A549 (cell line): ENCODE measurements around the gene ADO. TPM values are rescaled to one million over a fixed set of nuclear protein-coding genes. Genes with fewer than 3 reads are reported as not detected.

Experiments used
- ATAC-seq, 2 experiments: fragments of 200-7000 bp in 1 of 2; fragments of >200 bp in 1 of 2; cut with Nextera tagmentation in 1 of 2; cut with Tn5 transposase in 1 of 2; 3 replicates each; pipeline versions ENCODE4 v1.8.0 to v1.9.1; 2018 to 2020; ENCODE audit warnings: mild to moderate bottlenecking in 1 of 2, moderate library complexity in 1 of 2
- CTCF ChIA-PET: fragments of 300-600 bp; sonication (Branson Sonifier 250); formaldehyde crosslinking; extraction: SDS; loops from one replicate; lab custom pipeline; 2021; ENCODE audit warnings: antibody characterized with exemption, inconsistent platforms; lab: Yijun Ruan, JAX
- POLR2A ChIA-PET: fragments of 350-600 bp; formaldehyde crosslinking; extraction: SDS; loops from one replicate; lab custom pipeline; 2021; ENCODE audit warnings: antibody characterized with exemption, inconsistent platforms; lab: Yijun Ruan, JAX
- DNase-seq, 2 experiments: peaks; one replicate each; pipeline versions ENCODE4 v3.0.0 to v3.0.0-alpha.2; 2011 to 2016; ENCODE audit warnings: low read depth in 1 of 2, low spot score in 1 of 2
- FAIRE-seq: peaks from 2 replicates; lab custom pipeline; 2011; peaks lifted over from hg19 to GRCh38; lab: Jason Lieb, UNC
- H3K27ac ChIP-seq, 2 experiments: fragments of >200 bp; sonication (Bioruptor Twin); formaldehyde crosslinking; 3 replicates each; pipeline ENCODE4 v1.5.1; 2016 to 2017
- H3K4me1 ChIP-seq: fragments of >200 bp; sonication (Bioruptor Twin); formaldehyde crosslinking; 3 replicates; pipeline ENCODE4 v1.6.1; 2016
- H3K4me2 ChIP-seq: fragments of >200 bp; sonication (Bioruptor Twin); formaldehyde crosslinking; 3 replicates; pipeline ENCODE4 v1.6.1; 2016
- H3K4me3 ChIP-seq: fragments of >200 bp; sonication (Bioruptor Twin); formaldehyde crosslinking; 3 replicates; pipeline ENCODE4 v1.5.1; 2016
- H3K9me3 ChIP-seq: fragments of >200 bp; sonication (Bioruptor Twin); formaldehyde crosslinking; 3 replicates; pipeline ENCODE4 v1.6.1; 2016
- BHLHE40 ChIP-seq: IDR thresholded peaks from 2 replicates; pipeline ENCODE4 v1.6.1; 2012; ENCODE audit warnings: low read depth, low read length, inconsistent platforms
- CBX2 ChIP-seq: fragments of 200-600 bp; sonication (generic); IDR thresholded peaks from 2 replicates; pipeline ENCODE4 v1.6.1; 2016; ENCODE audit warnings: low read depth, mild to moderate bottlenecking, borderline replicate concordance
- CHD2 ChIP-seq: fragments of 150-350 bp; IDR thresholded peaks from 2 replicates; pipeline ENCODE4 v1.6.1; 2014; ENCODE audit warnings: low read length; ENCODE audit not compliant: partially characterized antibody
- CTCF ChIP-seq: fragments of >200 bp; sonication (Bioruptor Twin); formaldehyde crosslinking; IDR thresholded peaks from 3 replicates; pipeline ENCODE4 v1.5.1; 2016
- EHF ChIP-seq: fragments of 250-450 bp; sonication (Bioruptor Pico); IDR thresholded peaks from 2 replicates; pipeline ENCODE4 v1.5.0; 2020; ENCODE audit warnings: mild to moderate bottlenecking
- EHMT2 ChIP-seq: fragments of 200-600 bp; sonication (generic); IDR thresholded peaks from 2 replicates; pipeline ENCODE4 v1.6.1; 2016; ENCODE audit warnings: antibody characterized with exemption, low read depth, mild to moderate bottlenecking, moderate library complexity
- ELK1 ChIP-seq: fragments of 150-350 bp; IDR thresholded peaks from 2 replicates; pipeline ENCODE4 v1.6.1; 2014; ENCODE audit warnings: low read depth, mild to moderate bottlenecking, low read length
- ESRRA ChIP-seq: fragments of 150-350 bp; IDR thresholded peaks from 2 replicates; pipeline ENCODE4 v1.6.1; 2014; ENCODE audit warnings: mild to moderate bottlenecking, low read length, borderline replicate concordance
- FOSB ChIP-seq: fragments of 250-450 bp; sonication (Bioruptor Pico); IDR thresholded peaks from 2 replicates; pipeline ENCODE4 v1.5.0; 2020; ENCODE audit warnings: mild to moderate bottlenecking, moderate library complexity
- FOSL2 ChIP-seq, 2 experiments: fragments of 450-650 bp in 1 of 2; fragments of >200 bp in 1 of 2; sonication (Bioruptor Twin) in 1 of 2; formaldehyde crosslinking; IDR thresholded peaks; 2 replicates each; pipeline versions ENCODE4 v1.5.0 to v1.6.1; 2016 to 2020; ENCODE audit warnings: mild to moderate bottlenecking in 1 of 2, moderate library complexity in 1 of 2
- GATA3 ChIP-seq: IDR thresholded peaks from 2 replicates; pipeline ENCODE4 v1.6.1; 2012; ENCODE audit warnings: borderline replicate concordance
- HOXB13 ChIP-seq: fragments of 250-450 bp; sonication (Bioruptor Pico); IDR thresholded peaks from 2 replicates; pipeline ENCODE4 v1.5.0; 2020; ENCODE audit warnings: low read depth, mild to moderate bottlenecking, moderate library complexity
- JUN ChIP-seq, 2 experiments: fragments of >200 bp; sonication (Bioruptor Twin); formaldehyde crosslinking; IDR thresholded peaks; 2 replicates in 1 of 2; 3 replicates in 1 of 2; pipeline ENCODE4 v1.6.1; 2016 to 2017
- JUNB ChIP-seq: fragments of >200 bp; sonication (Bioruptor Twin); formaldehyde crosslinking; IDR thresholded peaks from 2 replicates; pipeline ENCODE4 v1.6.1; 2016
- KDM1A ChIP-seq: fragments of 200-600 bp; sonication (generic); IDR thresholded peaks from 2 replicates; pipeline ENCODE4 v1.6.1; 2016; ENCODE audit warnings: low read depth, mild to moderate bottlenecking
- KDM5A ChIP-seq: fragments of 200-600 bp; sonication (generic); IDR thresholded peaks from 2 replicates; pipeline ENCODE4 v1.6.1; 2016; ENCODE audit warnings: antibody characterized with exemption, mild to moderate bottlenecking
- MAZ ChIP-seq: fragments of 150-350 bp; IDR thresholded peaks from 2 replicates; pipeline ENCODE4 v1.6.1; 2014; ENCODE audit warnings: antibody characterized with exemption, low read depth, low read length, borderline replicate concordance
- MYC ChIP-seq: IDR thresholded peaks from 2 replicates; pipeline ENCODE4 v1.6.1; 2012; ENCODE audit warnings: mild to moderate bottlenecking, inconsistent platforms, low read length, improper control_type of control experiment, borderline replicate concordance
- NFE2L2 ChIP-seq: fragments of 150-350 bp; conservative IDR thresholded peaks from 2 replicates; pipeline ENCODE4 v1.6.1; 2014; ENCODE audit warnings: low read length
- NPAS2 ChIP-seq: fragments of 250-450 bp; sonication (Bioruptor Pico); IDR thresholded peaks from 2 replicates; pipeline ENCODE4 v1.8.0; 2022; ENCODE audit warnings: mild to moderate bottlenecking, moderate library complexity, borderline replicate concordance
- POLR2AphosphoS2 ChIP-seq: conservative IDR thresholded peaks from 2 replicates; pipeline ENCODE4 v1.6.1; 2012; ENCODE audit warnings: low read length, improper control_type of control experiment, inconsistent platforms
- RCOR1 ChIP-seq: fragments of 150-350 bp; IDR thresholded peaks from 2 replicates; pipeline ENCODE4 v1.6.1; 2014; ENCODE audit warnings: antibody characterized with exemption, low read length, low read depth
- RNF2 ChIP-seq: fragments of 200-600 bp; sonication (generic); IDR thresholded peaks from 2 replicates; pipeline ENCODE4 v1.6.1; 2016; ENCODE audit warnings: low read depth, mild to moderate bottlenecking, antibody characterized with exemption, moderate library complexity, borderline replicate concordance
- ZFP36 ChIP-seq: fragments of 450-650 bp; IDR thresholded peaks from 2 replicates; pipeline ENCODE4 v1.6.1; 2014; ENCODE audit warnings: borderline replicate concordance; ENCODE audit not compliant: partially characterized antibody
- ZNF302 ChIP-seq: fragments of 250-450 bp; sonication (Bioruptor Pico); IDR thresholded peaks from 2 replicates; pipeline ENCODE4 v1.9.0; 2021; ENCODE audit warnings: inconsistent platforms, mild to moderate bottlenecking, moderate library complexity
- ZSCAN20 ChIP-seq: fragments of 250-450 bp; sonication (Bioruptor Pico); IDR thresholded peaks from 2 replicates; pipeline ENCODE4 v1.8.0; 2022; ENCODE audit warnings: mild to moderate bottlenecking, moderate library complexity
- WGBS: methylation state at CpG from one replicate; pipeline ENCODE4 v1.1.6; 2017; ENCODE audit errors: missing lambda C conversion rate; 5-methylcytosine and 5-hydroxymethylcytosine counted together
- polyA plus RNA-seq, 4 experiments: library from polyadenylated mRNA; depleted of rRNA in 3 of 4; stranded (reverse); fragments of >200 nt; fragmentation: RNase III in 1 of 4; extraction: RNeasy Plus Mini Kit Qiagen cat#74134 plus additional on column Dnase treatment in 1 of 4; gene quantifications; 2 replicates in 3 of 4; 3 replicates in 1 of 4; pipeline ENCODE4 v1.2.3, GENCODE V29; 2011 to 2017

The ADO gene
- polyA plus RNA-seq, 2 of the 4 experiments (the other 2 are of a cell fraction), result 18.8 to 23.2 TPM

GRCh38 chr10:62831346-62831745 is 26.8 kb downstream of the ADO start:
- no peak overlapping the region for H3K4me3 ChIP-seq
- WGBS, result 6% methylated on average over 2 of the region's 2 CpGs
- ATAC-seq (no peak), FAIRE-seq (no peak), DNase-seq (no peak)
- 0 out of 3 replicates have a peak, but pooled peaks cover 3% of the 10 kb centered on the region for H3K9me3 ChIP-seq
- no peak overlapping the region for H3K27ac ChIP-seq
- CTCF ChIA-PET, result interaction anchor here (2.1 to 2.6 kb wide), 2 partner anchors 12 to 220 kb away, joined by 11 to 15 read pairs; no protein-coding TSS in a partner anchor
- H3K4me1 ChIP-seq, result no peaks in the 10 kb centered on the region
- TF ChIP-seq EHMT2, result no peak
- no peak for TF ChIP-seq KDM5A
- no peak for TF ChIP-seq CBX2
- TF ChIP-seq KDM1A, result no peak
- TF ChIP-seq ELK1, result no peak
- no peak for TF ChIP-seq BHLHE40
- TF ChIP-seq CTCF, result no peak
- POLR2A ChIA-PET, result no interaction called here
- H3K4me2 ChIP-seq, result no peak overlapping the region

GRCh38 chr10:62839590-62839989 is 35.1 kb downstream of the ADO start:
- no peak for FAIRE-seq
- WGBS, result 6% methylated on average over 2 of the region's 2 CpGs
- POLR2A ChIA-PET, result no interaction called here

GRCh38 chr10:62842983-62843382 is 38.5 kb downstream of the ADO start:
- FAIRE-seq, result no peak
- ChIA-PET CTCF (no interaction called here), POLR2A (no interaction called here)

More at GRCh38 chr10:62839590-62839989, 35.1 kb downstream of the ADO start:
- no peak overlapping the region for H3K4me2 ChIP-seq
- TF ChIP-seq CHD2 (no peak), NFE2L2 (no peak)
- CTCF ChIA-PET, result no interaction called here
- ATAC-seq, result no peak
- H3K4me1 ChIP-seq, result no peaks in the 10 kb centered on the region
- no peak overlapping the region for H3K27ac ChIP-seq
- DNase-seq, result no peak
- H3K9me3 ChIP-seq, result 0 out of 3 replicates have a peak, but pooled peaks cover 3% of the 10 kb centered on the region
- H3K4me3 ChIP-seq, result no peak overlapping the region

More at GRCh38 chr10:62842983-62843382, 38.5 kb downstream of the ADO start:
- no peak for DNase-seq
- no peak overlapping the region for H3K4me2 ChIP-seq
- 0% methylated on average over 1 of the region's 1 CpG for WGBS
- no peak overlapping the region for H3K4me3 ChIP-seq
- TF ChIP-seq GATA3 (no peak), ZNF302 (CRISPR knock-in tag) (no peak), RNF2 (no peak), NPAS2 (CRISPR knock-in tag) (no peak), MYC (no peak), HOXB13 (CRISPR knock-in tag) (no peak), RCOR1 (no peak), ESRRA (no peak), CTCF (no peak), JUN (IDR thresholded peaks at IDR 0.05) (no peak), ZSCAN20 (CRISPR knock-in tag) (no peak), POLR2AphosphoS2 (no peak), JUNB (no peak), MAZ (no peak), ZFP36 (no peak), FOSB (CRISPR knock-in tag) (no peak), EHF (CRISPR knock-in tag) (no peak), FOSL2 (IDR thresholded peaks at IDR 0.05) (no peak), FOSL2 (CRISPR knock-in tag; IDR thresholded peaks at IDR 0.05) (no peak), CHD2 (no peak), NFE2L2 (no peak)
- TF ChIP-seq, all 56 proteins: peak for 0
- ATAC-seq, result no peak
- peaks cover 10% of the 10 kb centered on the region; the same call in 1 of the 3 replicates for H3K9me3 ChIP-seq
- H3K4me1 ChIP-seq, result no peaks in the 10 kb centered on the region
- no peak overlapping the region for H3K27ac ChIP-seq
